ENCODE measurements around the gene SLC39A7. TPM values are rescaled to one million over a fixed set of nuclear protein-coding genes. Genes with fewer than 3 reads are reported as not detected.
A peak's percentile ranks its signal among the peaks of the same experiment; 100 is the strongest.
"Not testable (repeated sequence)": the region's sequence is repeated elsewhere in the genome, so short reads cannot be mapped to it uniquely, and the experiment has no call there.

SLC39A7 gene
- total RNA-seq, 1 donor from 2014 or later = 74.8 TPM

GRCh38 chr6:33226503-33227120 is 25.9 kb downstream of the SLC39A7 start:
- not testable (repeated sequence) for DNase-seq (ENCODE audit: low spot score); ATAC-seq

GRCh38 chr6:33235221-33235634 is 34.6 kb downstream of the SLC39A7 start:
- ATAC-seq (no peak), DNase-seq (ENCODE audit: low spot score) (no peak)

DNA sequence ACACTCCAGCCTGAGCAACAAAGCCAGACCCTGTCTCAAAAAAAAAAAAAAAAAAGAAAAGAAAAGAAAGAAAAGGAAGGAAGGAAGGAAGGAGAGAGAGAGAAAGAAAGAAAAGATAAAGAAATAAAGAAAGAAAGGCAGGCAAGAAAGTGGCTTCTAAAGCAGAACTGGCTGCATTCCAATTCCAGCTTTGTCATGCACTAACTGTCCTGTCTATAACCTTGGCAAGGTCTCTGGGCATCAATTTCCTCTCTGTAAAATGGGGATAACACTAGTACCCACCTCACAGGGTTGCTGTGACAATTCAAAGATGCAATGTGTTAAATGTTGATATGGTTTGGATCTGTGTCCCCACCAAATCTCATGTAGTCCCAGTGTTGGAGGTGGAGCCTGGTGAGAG is 35.7 kb downstream of the SLC39A7 start:
- ATAC-seq (no peak), DNase-seq (ENCODE audit: low spot score) (no peak)

- no peak for DNase-seq (ENCODE audit: low spot score)
- no peak for ATAC-seq
Observed at GRCh38 chr6:33236852-33237251, 36.2 kb downstream of the SLC39A7 start.

DNA sequence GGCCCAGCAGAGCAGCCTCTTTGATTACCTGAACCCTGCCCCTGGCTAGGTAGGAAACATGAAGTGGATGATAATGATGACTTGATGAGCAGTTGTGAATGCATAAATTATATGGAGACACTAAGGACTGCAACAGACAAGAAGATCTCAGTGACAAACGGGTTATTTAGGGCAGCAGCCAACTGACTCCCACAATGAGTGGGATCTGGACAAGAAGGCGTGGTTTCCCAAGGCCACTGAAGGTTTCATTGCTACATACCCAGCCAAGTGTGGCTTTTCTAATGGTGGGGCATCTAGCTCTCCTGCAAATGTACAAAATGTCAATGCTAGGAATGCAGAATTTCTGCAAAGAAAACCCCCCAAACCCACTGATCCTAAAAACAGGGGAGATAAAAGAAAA is 37.1 kb downstream of the SLC39A7 start:
- DNase-seq (ENCODE audit: low spot score) (no peak), ATAC-seq (no peak)

- ATAC-seq = no peak
- no peak for DNase-seq (ENCODE audit: low spot score)
Observed at GRCh38 chr6:33241968-33242367, 41.3 kb downstream of the SLC39A7 start.

DNA sequence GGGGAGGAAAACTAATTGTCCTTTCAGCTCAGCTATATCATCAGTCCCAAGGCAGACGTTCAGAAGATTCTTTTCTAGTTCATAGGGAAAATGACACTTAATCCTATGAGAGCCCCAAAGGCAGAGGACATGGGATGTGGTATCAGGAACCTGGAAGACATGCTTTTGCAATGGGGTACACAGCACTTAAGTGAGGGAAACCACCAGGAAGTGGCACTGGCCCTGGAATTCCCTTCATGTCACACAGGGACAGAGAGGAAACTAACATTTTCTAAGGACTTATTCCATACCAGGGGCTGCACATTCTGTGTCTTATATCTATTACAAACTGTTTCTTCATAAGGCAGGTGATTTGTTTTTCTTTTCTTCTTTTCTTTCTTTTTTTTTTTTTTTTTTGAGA is 42.8 kb downstream of the SLC39A7 start:
- no peak for ATAC-seq
- no peak for DNase-seq (ENCODE audit: low spot score)

GRCh38 chr6:33247977-33248642 is 47.4 kb downstream of the SLC39A7 start:
- DNase-seq (ENCODE audit: low spot score) (peak; percentile 88), ATAC-seq (peak; percentile 79)

DNA sequence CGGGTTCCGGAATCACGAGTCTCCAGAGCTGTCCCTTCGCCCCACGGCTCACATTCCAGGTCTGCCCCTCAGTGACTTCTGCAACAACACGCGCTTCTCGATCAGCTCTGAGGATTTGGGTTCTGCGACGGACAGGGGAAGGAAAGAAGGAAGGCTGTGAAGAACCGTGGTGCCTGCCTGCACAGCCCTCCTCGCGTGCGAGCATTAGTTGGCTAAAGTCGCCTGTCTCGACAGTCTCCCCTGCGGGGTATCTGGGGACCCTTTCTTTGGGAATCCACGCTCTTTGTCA is 47.9 kb downstream of the SLC39A7 start:
- ATAC-seq = peak; percentile 7
- DNase-seq (ENCODE audit: low spot score) = no peak

GRCh38 chr6:33248932-33249731 is 48.5 kb downstream of the SLC39A7 start:
- ATAC-seq = peak; percentile 91
- DNase-seq (ENCODE audit: low spot score) = peak; percentile 99

GRCh38 chr6:33249732-33250630 is 49.3 kb downstream of the SLC39A7 start:
- ATAC-seq = no peak
- DNase-seq (ENCODE audit: low spot score) = no peak

DNA sequence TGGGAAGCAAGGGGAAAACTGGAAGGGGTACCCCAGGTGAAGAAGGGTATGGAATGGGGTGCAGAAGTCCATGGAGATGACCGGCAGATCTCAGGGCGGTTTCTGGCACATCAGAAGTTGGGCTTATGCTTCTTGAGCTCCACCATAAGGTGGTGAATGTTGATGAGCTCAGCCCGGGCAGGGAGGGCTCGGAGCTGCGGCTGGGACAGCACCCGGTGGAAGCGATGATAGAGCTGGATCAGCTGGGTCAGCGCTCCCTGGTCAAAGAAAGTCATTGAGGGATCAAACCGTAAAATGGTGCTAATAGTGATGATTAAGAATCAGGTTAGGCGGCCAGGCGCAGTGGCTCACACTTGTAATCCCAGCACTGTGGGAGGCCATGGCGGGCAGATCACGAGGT is 50.1 kb downstream of the SLC39A7 start:
- ATAC-seq = no peak
- no peak for DNase-seq (ENCODE audit: low spot score)

DNA sequence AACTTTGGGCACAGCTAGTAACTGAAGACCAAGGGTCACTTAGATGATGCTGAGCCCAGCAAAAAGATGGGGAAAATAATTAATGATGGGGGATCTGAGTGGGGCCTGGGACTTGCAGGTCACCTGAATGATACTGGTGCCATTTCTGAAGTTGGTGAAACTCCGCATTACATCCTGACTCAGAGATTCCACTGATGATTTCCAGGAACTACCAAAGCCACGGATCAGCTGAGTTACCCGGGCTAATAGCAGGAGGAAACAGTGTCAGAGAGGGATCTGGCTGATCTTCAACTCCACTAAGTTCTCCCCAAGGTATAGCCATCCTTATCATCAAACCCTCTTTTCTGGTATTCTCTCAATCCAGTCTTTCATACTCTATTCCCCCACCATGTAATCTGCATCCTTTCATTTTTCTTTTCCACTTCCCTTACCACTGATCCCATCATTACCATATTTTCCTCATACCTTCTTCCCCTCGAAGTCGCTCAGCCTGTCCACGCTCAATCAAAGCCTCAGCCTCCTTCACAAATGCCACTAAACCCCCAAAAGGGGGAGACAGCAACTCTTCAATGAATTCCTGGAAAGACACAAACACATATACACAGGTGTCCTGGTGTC is 50.8 kb downstream of the SLC39A7 start:
- no peak for DNase-seq (ENCODE audit: low spot score)
- ATAC-seq = no peak

DNA sequence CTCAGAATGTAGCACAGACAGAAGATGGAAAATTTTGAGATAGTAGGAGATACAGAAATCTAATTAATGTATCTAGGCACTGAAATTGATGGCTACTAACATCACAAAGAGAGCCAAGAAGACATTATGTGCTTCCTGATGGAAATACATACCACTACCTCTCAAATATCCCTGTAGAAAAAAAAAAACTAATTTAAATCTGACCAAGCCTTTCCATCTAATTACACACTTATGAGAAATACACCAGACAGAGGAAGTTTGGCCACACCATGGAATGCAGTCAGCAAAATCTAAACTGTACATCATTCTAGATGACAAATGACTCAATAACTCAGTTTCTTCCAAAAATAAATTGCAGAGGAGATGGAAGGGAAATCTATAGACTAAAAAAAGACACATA is 52.1 kb downstream of the SLC39A7 start:
- ATAC-seq (no peak), DNase-seq (ENCODE audit: low spot score) (no peak)

Other genes with a start within 250 kb of the SLC39A7 start
- 6.6 TPM for gene HLA-DMA, start 247.8 kb upstream of the SLC39A7 start, total RNA-seq
- 76.2 TPM for gene BRD2, start 232.3 kb upstream of the SLC39A7 start, total RNA-seq
- 0.70 TPM for gene HLA-DOA, start 191.3 kb upstream of the SLC39A7 start, total RNA-seq
- gene HLA-DPA1, start 127.2 kb upstream of the SLC39A7 start, total RNA-seq = 10.8 TPM
- 11.3 TPM for gene HLA-DPB1, start 124.9 kb upstream of the SLC39A7 start, total RNA-seq
- gene COL11A2, start 8.4 kb upstream of the SLC39A7 start, total RNA-seq = 0.55 TPM
- 23.3 TPM for gene RXRB, start 202 bp upstream of the SLC39A7 start, total RNA-seq
- 40.3 TPM for gene HSD17B8, start 3.8 kb downstream of the SLC39A7 start, total RNA-seq
- 19.2 TPM for gene RING1, start 7.6 kb downstream of the SLC39A7 start, total RNA-seq
- gene VPS52, start 71.0 kb downstream of the SLC39A7 start, total RNA-seq = 30.2 TPM
- 555 TPM for gene RPS18, start 71.2 kb downstream of the SLC39A7 start, total RNA-seq
- 1.2 TPM for gene B3GALT4, start 76.3 kb downstream of the SLC39A7 start, total RNA-seq
- 17.8 TPM for gene WDR46, start 88.4 kb downstream of the SLC39A7 start, total RNA-seq
- 19.2 TPM for gene PFDN6, start 88.7 kb downstream of the SLC39A7 start, total RNA-seq
- 19.7 TPM for gene RGL2, start 98.1 kb downstream of the SLC39A7 start, total RNA-seq
- 107 TPM for gene TAPBP, start 113.2 kb downstream of the SLC39A7 start, total RNA-seq
- gene ZBTB22, start 116.9 kb downstream of the SLC39A7 start, total RNA-seq = 7.7 TPM
- gene DAXX, start 122.1 kb downstream of the SLC39A7 start, total RNA-seq = 14.1 TPM
- gene KIFC1, start 191.0 kb downstream of the SLC39A7 start, total RNA-seq = 0.38 TPM
- gene PHF1, start 210.1 kb downstream of the SLC39A7 start, total RNA-seq = 20.7 TPM
- 104 TPM for gene CUTA, start 217.2 kb downstream of the SLC39A7 start, total RNA-seq
- 2.5 TPM for gene SYNGAP1, start 219.2 kb downstream of the SLC39A7 start, total RNA-seq